HepG2 (cell line): ENCODE data around the gene MATK. TPM values are rescaled to one million over a fixed set of nuclear protein-coding genes. Genes with fewer than 3 reads are reported as not detected.

Experiments
- ATAC-seq: fragments of 200-7000 bp; cut with Tn5 transposase; 3 replicates; pipeline ENCODE4 v1.9.1; 2020; ENCODE audit warnings: mild to moderate bottlenecking, moderate library complexity
- BruUV-seq: library from RNA; stranded (reverse); fragments of 400-500 nt; replicated peaks from 2 replicates; lab custom pipeline; 2021; lab: Mats Ljungman, UMichigan
- CTCF ChIA-PET: fragments of 300-600 bp; formaldehyde crosslinking; extraction: SDS; loops from one replicate; lab custom pipeline; 2021; ENCODE audit warnings: low total read pairs, inconsistent platforms, low intra/inter-chr PET ratio; lab: Yijun Ruan, JAX
- POLR2A ChIA-PET: fragments of 350-600 bp; sonication (Branson Sonifier 250); formaldehyde crosslinking; loops from one replicate; lab custom pipeline; 2020; ENCODE audit warnings: antibody characterized with exemption, inconsistent platforms; lab: Yijun Ruan, JAX
- DNase-seq: peaks from one replicate; pipeline ENCODE4 v3.0.0-alpha.2; 2015; ENCODE audit warnings: low spot score
- FAIRE-seq: peaks from 3 replicates; lab custom pipeline; 2011; peaks lifted over from hg19 to GRCh38; lab: Jason Lieb, UNC
- H2AFZ ChIP-seq: one replicate; pipeline ENCODE4 v1.6.1; 2011; ENCODE audit warnings: low read length, inconsistent platforms
- H3K27ac ChIP-seq: fragments of 300-600 bp; 3 replicates; pipeline ENCODE4 v1.8.0; 2011; ENCODE audit warnings: mixed run types, mild to moderate bottlenecking, mixed read lengths, low read length, inconsistent platforms; ENCODE audit not compliant: insufficient read depth; ENCODE audit errors: extremely low read length
- H3K27me3 ChIP-seq, 2 experiments: fragments of 200-600 bp in 1 of 2; 2 replicates in 1 of 2; 3 replicates in 1 of 2; pipeline versions ENCODE4 v1.6.0 to v1.8.0; 2011; ENCODE audit warnings: low read length in 2 of 2, mild to moderate bottlenecking in 2 of 2, moderate library complexity in 2 of 2, inconsistent platforms in 1 of 2; ENCODE audit not compliant: insufficient read depth in 2 of 2, control insufficient read depth in 1 of 2
- H3K36me3 ChIP-seq, 2 experiments: fragments of 200-600 bp in 1 of 2; replicated peaks in 1 of 2; 2 replicates in 1 of 2; 3 replicates in 1 of 2; pipeline versions ENCODE4 v1.5.1 to v1.8.0; 2011; ENCODE audit warnings: low read length in 2 of 2, inconsistent platforms in 1 of 2; ENCODE audit not compliant: insufficient read depth in 2 of 2, control insufficient read depth in 1 of 2
- H3K4me1 ChIP-seq: 2 replicates; pipeline ENCODE4 v1.5.1; 2012; ENCODE audit warnings: low read length, inconsistent platforms; ENCODE audit not compliant: insufficient read depth
- H3K4me2 ChIP-seq: 2 replicates; pipeline ENCODE4 v1.6.0; 2011; ENCODE audit warnings: low read depth, low read length, inconsistent platforms
- H3K4me3 ChIP-seq, 3 experiments: fragments of 200-600 bp in 1 of 3; sonication (generic), shearing (Covaris generic) in 1 of 3; replicated peaks in 1 of 3; 2 replicates each; pipeline ENCODE4 v1.5.1; 2011 to 2016; ENCODE audit warnings: low read length in 3 of 3, inconsistent platforms in 2 of 3, low read depth in 2 of 3, mild to moderate bottlenecking in 2 of 3, control low read depth in 1 of 3, mixed read lengths in 1 of 3; ENCODE audit not compliant: insufficient read depth in 1 of 3
- H3K79me2 ChIP-seq: one replicate; pipeline ENCODE4 v1.6.1; 2011; ENCODE audit warnings: low read length, inconsistent platforms; ENCODE audit not compliant: insufficient read depth
- H3K9ac ChIP-seq: 2 replicates; pipeline ENCODE4 v1.6.0; 2011; ENCODE audit warnings: mild to moderate bottlenecking, low read depth, low read length, inconsistent platforms; ENCODE audit not compliant: insufficient read depth
- H3K9me3 ChIP-seq: 2 replicates; pipeline ENCODE4 v1.5.1; 2012; ENCODE audit warnings: mild to moderate bottlenecking, low read length
- H4K20me1 ChIP-seq: 2 replicates; pipeline ENCODE4 v1.6.0; 2011; ENCODE audit warnings: inconsistent platforms, mild to moderate bottlenecking, low read length, moderate library complexity; ENCODE audit not compliant: insufficient read depth
- FLYWCH1 ChIP-seq: sonication (generic); formaldehyde crosslinking; IDR thresholded peaks from 2 replicates; pipeline ENCODE4 v1.8.1; 2023; ENCODE audit warnings: mild to moderate bottlenecking, missing genetic modification reagents
- FOXJ3 ChIP-seq: sonication (generic); formaldehyde crosslinking; IDR thresholded peaks from 2 replicates; pipeline ENCODE4 v1.4.0; 2020; ENCODE audit warnings: missing genetic modification reagents, mild to moderate bottlenecking, borderline replicate concordance
- POLR2AphosphoS5 ChIP-seq: IDR thresholded peaks from 2 replicates; pipeline ENCODE4 v1.6.1; 2012; ENCODE audit warnings: low read depth, low read length
- TMF1 ChIP-seq: sonication (generic); formaldehyde crosslinking; IDR thresholded peaks from 2 replicates; pipeline ENCODE4 v1.8.1; 2022; ENCODE audit warnings: low read depth, missing genetic modification reagents
- ZBTB38 ChIP-seq: sonication (generic); formaldehyde crosslinking; IDR thresholded peaks from 2 replicates; pipeline ENCODE4 v1.5.1; 2020; ENCODE audit warnings: mild to moderate bottlenecking, missing genetic modification reagents
- ZNF180 ChIP-seq: sonication (generic); formaldehyde crosslinking; IDR thresholded peaks from 2 replicates; pipeline ENCODE4 v1.4.0; 2020; ENCODE audit warnings: low read depth, missing genetic modification reagents, borderline replicate concordance
- ZNF350 ChIP-seq: sonication (generic); formaldehyde crosslinking; IDR thresholded peaks from 2 replicates; pipeline ENCODE4 v1.4.0; 2020; ENCODE audit warnings: mild to moderate bottlenecking, low read depth, missing genetic modification reagents, borderline replicate concordance
- ZNF616 ChIP-seq: sonication (generic); formaldehyde crosslinking; IDR thresholded peaks from 2 replicates; pipeline ENCODE4 v1.5.0; 2020; ENCODE audit warnings: low read depth, mild to moderate bottlenecking, missing genetic modification reagents
- ZNF746 ChIP-seq: sonication (generic); formaldehyde crosslinking; IDR thresholded peaks from 2 replicates; pipeline ENCODE4 v1.8.0; 2022; ENCODE audit warnings: mild to moderate bottlenecking, missing genetic modification reagents
- WGBS: methylation state at CpG from one replicate; pipeline ENCODE4 v1.1.6; 2017; ENCODE audit warnings: low lambda C conversion rate; 5-methylcytosine and 5-hydroxymethylcytosine counted together
- in situ Hi-C: cut with HindIII; loops from 2 replicates; pipeline ENCODE4 v1.10.0; 2017; ENCODE audit warnings: low pct_unique_long_range_greater_than_20kb; ENCODE audit not compliant: extremely low pct_ligation_motif_present
- intact Hi-C: fragments of 100-400 bp; cut with micrococcal nuclease; formaldehyde crosslinking; loops from one replicate; pipeline ENCODE4 v1.10.0; 2022; ENCODE audit not compliant: unreplicated experiment
- polyA plus RNA-seq, 8 experiments: library from polyadenylated mRNA; depleted of rRNA in 3 of 8; stranded (reverse) in 7 of 8; unstranded in 1 of 8; fragments of >200 nt; fragmentation: Illumina TruSeq in 4 of 8; extraction: Trizol in 4 of 8; gene quantifications; 2 replicates each; pipeline versions ENCODE4 v1.2.1 to v1.2.3, GENCODE V29; 2011 to 2016; ENCODE audit warnings: low read depth in 4 of 8, missing spikeins in 1 of 8, mixed read lengths in 1 of 8; ENCODE audit not compliant: insufficient read depth in 1 of 8
- total RNA-seq, 5 experiments: library from RNA; depleted of rRNA; stranded (reverse); fragments of >200 nt; fragmentation: Illumina TruSeq; extraction: Trizol; gene quantifications; 2 replicates each; pipeline ENCODE4 v1.2.3, GENCODE V29; 2016; ENCODE audit warnings: low read depth in 1 of 5
- TF ChIP-seq, protein P1 (sequence below): sonication (generic); formaldehyde crosslinking; IDR thresholded peaks from 2 replicates; pipeline ENCODE4 v1.4.0; 2020; ENCODE audit warnings: low read depth, mild to moderate bottlenecking, missing genetic modification reagents
- TF ChIP-seq, protein P2 (sequence below): sonication (generic); formaldehyde crosslinking; IDR thresholded peaks from 2 replicates; pipeline ENCODE4 v1.8.1; 2023; ENCODE audit warnings: mild to moderate bottlenecking, inconsistent platforms, moderate library complexity, missing genetic modification reagents, borderline replicate concordance
- TF ChIP-seq, protein P3 (sequence below): sonication (generic); formaldehyde crosslinking; IDR thresholded peaks from 2 replicates; pipeline ENCODE4 v1.4.0; 2020; ENCODE audit warnings: missing genetic modification reagents, mild to moderate bottlenecking, borderline replicate concordance

MATK gene
- total and polyA plus RNA-seq, 2 of the 13 experiments (the other 11 are each of a cell fraction or from before 2014, with no cell fraction given), result 0.09 TPM; not detected in 1

DNA sequence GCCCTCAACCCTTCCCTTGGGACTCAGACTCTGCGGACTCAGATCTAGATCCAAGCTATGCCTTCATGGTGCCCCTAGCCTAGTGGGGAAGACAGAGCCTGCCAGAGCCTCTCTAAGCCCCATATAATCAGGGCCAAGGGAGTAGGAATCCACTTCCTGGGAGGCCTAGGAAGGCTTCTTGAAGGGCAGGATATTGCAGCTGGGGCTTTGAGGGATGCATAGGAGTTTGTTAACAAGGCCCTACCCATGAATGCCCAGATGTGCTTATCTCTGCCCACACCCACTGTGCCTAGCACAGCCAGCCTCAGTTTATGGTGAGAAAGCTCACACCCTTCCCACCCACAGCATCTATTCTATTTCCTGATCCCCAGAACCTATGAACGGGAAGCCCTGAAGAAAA lies 36.0 kb downstream of the MATK start:
- no peaks in the 10 kb centered on the region for H3K4me1 ChIP-seq
- peaks cover 0 to 4% of the 10 kb centered on the region in 2 experiments; a peak in 2 of 5 replicates for H3K36me3 ChIP-seq
- no peaks in the 10 kb centered on the region for H3K9me3 ChIP-seq
- 100% methylated on average over 2 of the region's 2 CpGs for WGBS
- BruUV-seq, result TSS peak; percentile 45
- ChIA-PET CTCF (no interaction called here), POLR2A (interaction anchor here (2.4 kb wide), 1 partner anchor 12 kb away, joined by 7 read pairs; the partner anchor contains the start of genes APBA3 and MRPL54)
- intact Hi-C loops, result no loop called here
- H2AFZ ChIP-seq, result no peak overlapping the region
- no peaks in the 10 kb centered on the region for H4K20me1 ChIP-seq
- H3K27ac ChIP-seq, result no peak overlapping the region
- no peak overlapping the region for H3K4me2 ChIP-seq
- DNase-seq (no peak), FAIRE-seq (no peak), ATAC-seq (no peak)
- no peak overlapping the region for H3K4me3 ChIP-seq
- TF ChIP-seq, protein P1, sequence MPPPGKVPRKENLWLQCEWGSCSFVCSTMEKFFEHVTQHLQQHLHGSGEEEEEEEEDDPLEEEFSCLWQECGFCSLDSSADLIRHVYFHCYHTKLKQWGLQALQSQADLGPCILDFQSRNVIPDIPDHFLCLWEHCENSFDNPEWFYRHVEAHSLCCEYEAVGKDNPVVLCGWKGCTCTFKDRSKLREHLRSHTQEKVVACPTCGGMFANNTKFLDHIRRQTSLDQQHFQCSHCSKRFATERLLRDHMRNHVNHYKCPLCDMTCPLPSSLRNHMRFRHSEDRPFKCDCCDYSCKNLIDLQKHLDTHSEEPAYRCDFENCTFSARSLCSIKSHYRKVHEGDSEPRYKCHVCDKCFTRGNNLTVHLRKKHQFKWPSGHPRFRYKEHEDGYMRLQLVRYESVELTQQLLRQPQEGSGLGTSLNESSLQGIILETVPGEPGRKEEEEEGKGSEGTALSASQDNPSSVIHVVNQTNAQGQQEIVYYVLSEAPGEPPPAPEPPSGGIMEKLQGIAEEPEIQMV (CRISPR knock-in tag), result no peak
- TF ChIP-seq FLYWCH1 (CRISPR knock-in tag) (no peak), ZNF616 (CRISPR knock-in tag) (no peak), FOXJ3 (CRISPR knock-in tag) (no peak)
- no peak overlapping the region for H3K9ac ChIP-seq
- H3K27me3 ChIP-seq, result no peaks in the 10 kb centered on the region
- in situ Hi-C loops, result no loop called here
- H3K79me2 ChIP-seq, result no peaks in the 10 kb centered on the region

DNA sequence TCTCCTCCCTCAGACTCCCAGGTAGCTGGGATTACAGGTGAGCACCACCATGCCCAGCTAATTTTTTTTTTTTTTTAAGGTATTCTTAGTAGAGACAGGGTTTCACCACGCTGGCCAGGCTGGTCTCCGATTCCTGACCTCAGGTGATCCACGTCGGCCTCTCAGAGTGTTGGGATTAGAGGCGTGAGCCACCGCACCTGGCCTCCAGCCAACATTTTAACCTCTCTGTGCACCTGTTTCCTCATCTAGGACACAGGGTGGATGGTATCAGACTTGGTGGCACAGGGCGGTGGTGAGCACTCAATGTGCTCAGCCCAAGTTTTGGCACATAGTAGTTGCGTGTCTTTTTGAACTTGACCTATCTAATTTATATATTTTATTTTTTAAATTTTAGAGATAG lies 37.2 kb downstream of the MATK start:
- Histone ChIP-seq H3K4me3 (no peak overlapping the region), H3K27ac (no peak overlapping the region), H4K20me1 (no peaks in the 10 kb centered on the region), H3K4me1 (no peaks in the 10 kb centered on the region), H3K9ac (no peak overlapping the region), H3K36me3 (peaks cover 0 to 4% of the 10 kb centered on the region in 2 experiments; a peak in 2 of 5 replicates), H3K4me2 (no peak overlapping the region), H2AFZ (no peak overlapping the region), H3K27me3 (no peaks in the 10 kb centered on the region), H3K9me3 (no peaks in the 10 kb centered on the region), H3K79me2 (no peaks in the 10 kb centered on the region)
- intact Hi-C loops, result no loop called here
- BruUV-seq, result no TSS peak
- WGBS, result over 99% methylated on average over 8 of the region's 8 CpGs
- ChIA-PET POLR2A (interaction anchor here (2.4 kb wide), 1 partner anchor 13 kb away, joined by 7 read pairs; the partner anchor contains the start of genes APBA3 and MRPL54), CTCF (no interaction called here)
- FAIRE-seq (no peak), DNase-seq (no peak), ATAC-seq (no peak)
- in situ Hi-C loops, result no loop called here
- TF ChIP-seq TMF1 (no peak), ZNF350 (CRISPR knock-in tag) (no peak), ZNF746 (CRISPR knock-in tag) (no peak), POLR2AphosphoS5 (no peak), ZNF180 (CRISPR knock-in tag) (no peak), ZBTB38 (CRISPR knock-in tag) (no peak)
- TF ChIP-seq, protein P2, sequence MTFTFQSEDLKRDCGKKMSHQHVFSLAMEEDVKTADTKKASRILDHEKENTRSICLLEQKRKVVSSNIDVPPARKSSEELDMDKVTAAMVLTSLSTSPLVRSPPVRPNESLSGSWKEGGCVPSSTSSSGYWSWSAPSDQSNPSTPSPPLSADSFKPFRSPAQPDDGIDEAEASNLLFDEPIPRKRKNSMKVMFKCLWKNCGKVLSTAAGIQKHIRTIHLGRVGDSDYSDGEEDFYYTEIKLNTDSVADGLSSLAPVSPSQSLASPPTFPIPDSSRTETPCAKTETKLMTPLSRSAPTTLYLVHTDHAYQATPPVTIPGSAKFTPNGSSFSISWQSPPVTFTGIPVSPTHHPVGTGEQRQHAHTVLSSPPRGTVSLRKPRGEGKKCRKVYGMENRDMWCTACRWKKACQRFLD (CRISPR knock-in tag), result no peak
- TF ChIP-seq, protein P3, sequence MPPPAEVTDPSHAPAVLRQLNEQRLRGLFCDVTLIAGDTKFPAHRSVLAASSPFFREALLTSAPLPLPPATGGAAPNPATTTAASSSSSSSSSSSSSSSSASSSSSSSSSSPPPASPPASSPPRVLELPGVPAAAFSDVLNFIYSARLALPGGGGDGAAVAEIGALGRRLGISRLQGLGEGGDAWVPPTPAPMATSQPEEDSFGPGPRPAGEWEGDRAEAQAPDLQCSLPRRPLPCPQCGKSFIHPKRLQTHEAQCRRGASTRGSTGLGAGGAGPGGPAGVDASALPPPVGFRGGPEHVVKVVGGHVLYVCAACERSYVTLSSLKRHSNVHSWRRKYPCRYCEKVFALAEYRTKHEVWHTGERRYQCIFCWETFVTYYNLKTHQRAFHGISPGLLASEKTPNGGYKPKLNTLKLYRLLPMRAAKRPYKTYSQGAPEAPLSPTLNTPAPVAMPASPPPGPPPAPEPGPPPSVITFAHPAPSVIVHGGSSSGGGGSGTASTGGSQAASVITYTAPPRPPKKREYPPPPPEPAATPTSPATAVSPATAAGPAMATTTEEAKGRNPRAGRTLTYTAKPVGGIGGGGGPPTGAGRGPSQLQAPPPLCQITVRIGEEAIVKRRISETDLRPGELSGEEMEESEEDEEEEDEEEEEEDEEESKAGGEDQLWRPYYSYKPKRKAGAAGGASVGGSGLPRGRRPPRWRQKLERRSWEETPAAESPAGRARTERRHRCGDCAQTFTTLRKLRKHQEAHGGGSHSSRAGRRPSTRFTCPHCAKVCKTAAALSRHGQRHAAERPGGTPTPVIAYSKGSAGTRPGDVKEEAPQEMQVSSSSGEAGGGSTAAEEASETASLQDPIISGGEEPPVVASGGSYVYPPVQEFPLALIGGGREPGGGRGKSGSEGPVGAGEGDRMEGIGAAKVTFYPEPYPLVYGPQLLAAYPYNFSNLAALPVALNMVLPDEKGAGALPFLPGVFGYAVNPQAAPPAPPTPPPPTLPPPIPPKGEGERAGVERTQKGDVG (CRISPR knock-in tag), result no peak
